Measurements from ENCODE around the gene GPR137B.
"Not testable (repeated sequence)": the region's sequence is repeated elsewhere in the genome, so short reads cannot be mapped to it uniquely, and the experiment has no call there.

GPR137B gene

GRCh38 chr1:236144446-236145150 lies 2.3 kb downstream of the GPR137B start:
- no peak for ATAC-seq

GRCh38 chr1:236147068-236147467 lies 4.7 kb downstream of the GPR137B start:
- no peak for ATAC-seq

DNA sequence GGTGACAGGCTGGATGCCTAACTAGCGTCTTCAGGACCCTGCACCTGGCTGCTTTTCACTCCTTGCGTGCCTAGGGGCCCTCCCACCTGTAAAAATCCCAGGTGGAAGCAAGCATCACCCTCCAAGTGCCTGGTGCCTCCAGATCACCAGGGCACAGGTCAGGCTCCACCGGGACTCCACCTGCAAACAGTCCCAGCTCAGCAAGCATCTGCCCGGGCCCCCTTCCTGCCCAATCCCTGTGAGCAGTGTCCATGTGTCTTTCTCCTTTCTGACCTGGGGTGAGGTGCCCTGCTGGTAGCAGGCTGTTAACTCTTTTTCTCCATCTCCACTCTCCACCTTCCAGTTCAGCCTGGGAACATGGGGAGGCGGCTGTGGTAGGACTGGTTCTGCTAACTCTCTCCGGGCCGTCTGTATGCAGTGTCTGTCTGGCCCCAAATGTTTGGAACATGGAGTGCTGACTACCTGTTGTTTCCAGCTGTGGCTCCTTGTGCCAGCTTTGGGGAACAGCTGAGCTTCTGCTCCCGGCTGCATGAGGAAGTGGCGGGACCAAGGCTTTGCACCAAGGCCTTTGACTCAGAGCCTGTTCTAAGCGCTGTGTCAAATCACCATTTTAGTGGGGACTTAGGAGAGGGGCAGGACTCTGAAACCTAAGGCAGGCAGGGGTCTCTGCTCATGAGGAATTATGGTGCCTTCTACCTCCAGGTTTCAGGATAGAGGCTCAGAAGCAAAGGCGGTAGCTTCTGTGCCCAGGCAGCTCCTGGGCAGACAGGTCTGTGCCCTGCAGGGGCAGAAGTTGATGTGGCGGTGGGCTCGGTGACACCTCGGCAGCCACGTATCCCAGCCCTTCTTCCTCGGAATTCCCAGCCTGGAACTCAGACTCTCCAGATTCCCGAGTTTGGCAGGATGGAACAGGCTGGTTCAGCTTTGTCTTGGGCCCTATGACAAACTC lies 5.5 kb downstream of the GPR137B start:
- ATAC-seq = no peak

DNA sequence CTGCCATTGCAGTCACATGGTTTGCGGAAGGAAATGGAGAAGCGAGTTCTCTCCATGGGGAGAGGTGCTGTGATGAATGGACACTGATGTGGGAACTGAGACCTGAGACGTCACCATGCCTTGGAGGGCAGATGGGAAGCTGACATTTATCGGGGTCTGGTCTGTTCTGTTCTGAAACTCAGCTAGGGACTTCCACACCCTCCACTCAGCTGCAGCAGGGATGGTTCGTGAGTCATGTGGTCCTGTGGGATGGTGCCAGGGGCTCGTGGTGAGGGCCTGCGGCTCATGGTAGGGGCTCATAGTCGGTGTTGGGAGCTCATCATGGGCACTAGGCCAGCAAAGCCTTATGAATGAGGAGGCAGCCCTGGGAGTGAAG lies 6.1 kb downstream of the GPR137B start:
- ATAC-seq = peak in 1 of 2 donors; percentile 33

- ATAC-seq = no peak
These were observed 6.8 kb downstream of the GPR137B start for GRCh38 chr1:236149003-236149595.

- no peak for ATAC-seq
These were observed 7.4 kb downstream of the GPR137B start for GRCh38 chr1:236149696-236150228.

DNA sequence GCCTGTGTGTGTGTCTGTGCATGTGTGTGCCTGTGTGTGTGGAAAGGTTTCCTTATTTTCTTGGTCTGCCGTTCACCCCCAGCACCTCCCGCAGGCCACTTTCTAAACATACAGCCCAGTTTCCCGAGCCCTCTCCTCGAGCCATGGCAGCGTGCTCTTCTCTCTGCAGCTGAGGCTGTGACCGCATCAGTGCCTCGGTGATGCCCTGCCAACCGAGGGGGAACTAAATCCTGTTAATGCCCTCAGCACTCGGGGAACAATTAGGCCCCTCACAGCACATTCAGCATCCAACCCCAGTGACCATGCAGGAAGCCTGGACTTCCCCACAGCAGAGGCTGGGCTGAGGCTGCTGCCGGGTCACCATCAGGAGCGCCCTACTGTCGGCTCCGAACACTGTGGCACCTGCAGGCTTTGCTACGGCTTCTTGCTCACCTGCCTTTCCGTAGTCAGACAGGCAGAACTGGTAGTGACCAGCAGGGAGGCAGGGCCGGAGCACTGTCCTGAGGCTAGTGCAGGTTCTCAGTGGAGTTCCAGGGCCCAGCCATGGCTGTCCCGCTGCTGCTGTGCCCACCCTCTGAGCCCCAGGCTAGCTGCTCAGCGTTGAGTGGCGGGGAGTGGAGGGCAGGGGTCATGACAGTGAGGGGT lies 8.1 kb downstream of the GPR137B start:
- no peak for ATAC-seq

GRCh38 chr1:236150986-236151385 lies 8.6 kb downstream of the GPR137B start:
- no peak for ATAC-seq

DNA sequence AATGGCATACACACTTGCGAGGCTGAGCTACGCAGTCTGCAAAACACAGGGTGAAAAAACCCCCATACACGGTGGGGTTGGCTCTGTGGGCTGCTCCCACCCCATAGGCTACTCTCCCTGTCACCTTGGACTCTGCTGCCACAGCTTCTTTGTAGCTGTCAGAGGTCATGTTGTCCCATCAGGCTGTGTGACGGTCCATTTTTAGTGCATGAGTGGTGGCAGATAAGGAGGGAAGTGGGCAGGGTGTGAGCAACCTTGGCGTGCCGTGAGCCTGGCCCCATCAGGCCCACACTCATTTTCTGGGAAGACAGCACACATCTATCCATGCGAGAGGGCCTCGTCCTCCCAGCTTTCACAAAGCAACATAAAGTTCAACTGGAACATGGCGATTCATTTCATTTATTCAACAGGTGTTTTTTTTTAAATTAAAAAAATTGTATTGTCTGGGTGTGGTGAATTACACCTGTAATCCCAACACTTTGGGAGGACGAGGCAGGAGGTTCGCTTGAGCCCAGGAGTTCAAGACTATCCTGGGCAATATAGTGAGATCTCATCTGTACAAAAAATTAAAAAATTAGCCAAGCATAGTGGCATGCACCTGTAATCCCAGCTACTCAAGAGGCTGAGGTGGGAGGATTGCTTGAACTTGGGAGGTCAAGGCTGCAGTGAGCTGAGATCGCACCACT lies 9.5 kb downstream of the GPR137B start:
- ATAC-seq = no peak

GRCh38 chr1:236154126-236154525 lies 11.8 kb downstream of the GPR137B start:
- no peak for ATAC-seq

GRCh38 chr1:236154671-236155398 lies 12.5 kb downstream of the GPR137B start:
- ATAC-seq = no peak

DNA sequence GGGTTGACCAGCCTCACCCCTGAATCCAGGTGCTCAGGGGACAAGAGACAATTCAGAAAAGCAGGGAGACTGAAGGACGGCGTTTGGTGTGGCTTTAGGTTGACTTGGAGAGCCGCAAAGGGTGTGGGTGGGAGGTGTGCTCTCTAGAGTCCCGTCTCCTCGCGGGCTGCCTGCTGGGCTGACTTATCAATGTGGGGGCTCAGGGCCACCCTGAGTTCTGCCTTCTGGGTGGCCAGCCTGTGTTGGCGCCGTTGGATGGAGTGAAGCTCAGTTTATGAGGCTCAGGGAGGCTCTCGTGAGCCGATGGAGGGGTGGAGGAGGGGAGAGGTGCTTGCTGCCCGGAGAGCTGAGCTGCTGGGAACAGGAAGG lies 13.0 kb downstream of the GPR137B start:
- no peak for ATAC-seq

GRCh38 chr1:236155841-236156503 lies 13.6 kb downstream of the GPR137B start:
- ATAC-seq = no peak

GRCh38 chr1:236156512-236157208 lies 14.3 kb downstream of the GPR137B start:
- ATAC-seq = peak; percentile 92 to 93

- not testable (repeated sequence) for ATAC-seq
These were observed 15.7 kb downstream of the GPR137B start for GRCh38 chr1:236158072-236158471.

GRCh38 chr1:236158719-236159118 lies 16.4 kb downstream of the GPR137B start:
- ATAC-seq = no peak

- ATAC-seq = no peak
These were observed 17.6 kb downstream of the GPR137B start for GRCh38 chr1:236159704-236160539.

GRCh38 chr1:236160540-236161127 lies 18.3 kb downstream of the GPR137B start:
- ATAC-seq = no peak

GRCh38 chr1:236161230-236161629 lies 18.9 kb downstream of the GPR137B start:
- ATAC-seq = no peak

Measured in activated CD4-positive, CD25-positive, alpha-beta regulatory T cell treated with anti-CD3 and anti-CD28 coated beads, Interleukin-2, amount 50 U/mL, for 24 hours (primary cell).